Stimulated activated naive CD4-positive, alpha-beta T cell treated with Interleukin-2 at 50 U/mL for 16 hours (primary cell): ENCODE results near the gene NT5DC1.

Experiments used
- DNase-seq: peaks from one replicate; lab custom pipeline; 2025; lab: John Stamatoyannopoulos, UW

The NT5DC1 gene

GRCh38 chr6:116196841-116197240 lies 96.2 kb downstream of the NT5DC1 start:
- no peak for DNase-seq

GRCh38 chr6:116200619-116201249 lies 100.1 kb downstream of the NT5DC1 start:
- no peak for DNase-seq

- no peak for DNase-seq
Observed at GRCh38 chr6:116201538-116201937, 100.9 kb downstream of the NT5DC1 start.

GRCh38 chr6:116205281-116205680 lies 104.6 kb downstream of the NT5DC1 start:
- DNase-seq = no peak

GRCh38 chr6:116206231-116206903 lies 105.7 kb downstream of the NT5DC1 start:
- no peak for DNase-seq

GRCh38 chr6:116208056-116208785 lies 107.6 kb downstream of the NT5DC1 start:
- DNase-seq = no peak

- DNase-seq = no peak
Observed at GRCh38 chr6:116210316-116210715, 109.7 kb downstream of the NT5DC1 start.

- no peak for DNase-seq
Observed at GRCh38 chr6:116210750-116211425, 110.2 kb downstream of the NT5DC1 start.

- DNase-seq = no peak
Observed at GRCh38 chr6:116214681-116215080, 114.0 kb downstream of the NT5DC1 start.

GRCh38 chr6:116215414-116215813 lies 114.8 kb downstream of the NT5DC1 start:
- no peak for DNase-seq

GRCh38 chr6:116217069-116217468 lies 116.4 kb downstream of the NT5DC1 start:
- DNase-seq = no peak

- DNase-seq = no peak
Observed at GRCh38 chr6:116218172-116218633, 117.5 kb downstream of the NT5DC1 start.

GRCh38 chr6:116218866-116219265 lies 118.2 kb downstream of the NT5DC1 start:
- DNase-seq = no peak

- no peak for DNase-seq
Observed at GRCh38 chr6:116221067-116221466, 120.4 kb downstream of the NT5DC1 start.

- no peak for DNase-seq
Observed at GRCh38 chr6:116221911-116222310, 121.3 kb downstream of the NT5DC1 start.

- DNase-seq = no peak
Observed at GRCh38 chr6:116223355-116223754, 122.7 kb downstream of the NT5DC1 start.

GRCh38 chr6:116229287-116229913 lies 128.7 kb downstream of the NT5DC1 start:
- DNase-seq = no peak

GRCh38 chr6:116234689-116235088 lies 134.0 kb downstream of the NT5DC1 start:
- no peak for DNase-seq

GRCh38 chr6:116238083-116238482 lies 137.4 kb downstream of the NT5DC1 start:
- DNase-seq = no peak

- DNase-seq = no peak
Observed at GRCh38 chr6:116239256-116239655, 138.6 kb downstream of the NT5DC1 start.

GRCh38 chr6:116239856-116240255 lies 139.2 kb downstream of the NT5DC1 start:
- DNase-seq = no peak

GRCh38 chr6:116244284-116244683 lies 143.6 kb downstream of the NT5DC1 start:
- no peak for DNase-seq
